Hypothalamus (tissue), 51 donors: Measurements from ENCODE around the gene SPATA2.
"Not testable (repeated sequence)": the region's sequence is repeated elsewhere in the genome, so short reads cannot be mapped to it uniquely, and the experiment has no call there.

Experiments
- DNase-seq, 51 donors: peaks; one replicate each; lab custom pipeline; 2025; lab: John Stamatoyannopoulos, UW

The SPATA2 gene

DNA sequence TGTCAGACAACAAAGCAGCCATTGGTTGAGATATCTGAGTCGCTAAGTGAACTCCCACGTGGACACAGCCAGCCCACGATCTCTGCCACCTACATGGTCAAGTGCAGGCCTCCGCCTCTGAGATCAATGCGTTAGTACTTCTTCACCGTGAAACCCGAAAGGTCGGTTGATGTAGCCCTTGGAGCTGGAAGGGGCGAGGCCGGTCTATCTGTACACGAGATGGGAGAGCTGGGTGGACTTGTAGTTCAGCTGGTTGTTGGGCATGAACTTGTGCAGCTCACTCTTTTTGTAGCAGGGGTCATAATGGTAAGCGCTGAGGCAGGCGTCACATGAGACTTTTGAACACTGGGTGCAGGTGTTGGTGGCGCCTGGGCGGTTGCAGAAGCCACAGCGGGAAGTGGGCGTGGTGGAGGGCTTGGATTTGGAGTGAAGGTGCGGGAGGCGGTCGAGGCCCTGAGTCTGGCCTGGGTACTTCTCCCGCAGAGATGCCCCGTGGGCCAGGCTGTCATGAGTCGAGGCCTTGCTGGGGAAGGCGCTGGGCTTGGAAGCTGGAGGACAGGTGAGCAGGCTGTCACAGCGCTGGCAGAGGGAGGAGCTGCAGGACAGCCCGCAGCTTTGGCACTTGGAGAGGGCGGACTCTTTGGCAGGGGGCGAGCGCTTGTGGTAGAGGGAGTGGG lies 9.8 kb downstream of the SPATA2 start:
- DNase-seq, result no peak

DNA sequence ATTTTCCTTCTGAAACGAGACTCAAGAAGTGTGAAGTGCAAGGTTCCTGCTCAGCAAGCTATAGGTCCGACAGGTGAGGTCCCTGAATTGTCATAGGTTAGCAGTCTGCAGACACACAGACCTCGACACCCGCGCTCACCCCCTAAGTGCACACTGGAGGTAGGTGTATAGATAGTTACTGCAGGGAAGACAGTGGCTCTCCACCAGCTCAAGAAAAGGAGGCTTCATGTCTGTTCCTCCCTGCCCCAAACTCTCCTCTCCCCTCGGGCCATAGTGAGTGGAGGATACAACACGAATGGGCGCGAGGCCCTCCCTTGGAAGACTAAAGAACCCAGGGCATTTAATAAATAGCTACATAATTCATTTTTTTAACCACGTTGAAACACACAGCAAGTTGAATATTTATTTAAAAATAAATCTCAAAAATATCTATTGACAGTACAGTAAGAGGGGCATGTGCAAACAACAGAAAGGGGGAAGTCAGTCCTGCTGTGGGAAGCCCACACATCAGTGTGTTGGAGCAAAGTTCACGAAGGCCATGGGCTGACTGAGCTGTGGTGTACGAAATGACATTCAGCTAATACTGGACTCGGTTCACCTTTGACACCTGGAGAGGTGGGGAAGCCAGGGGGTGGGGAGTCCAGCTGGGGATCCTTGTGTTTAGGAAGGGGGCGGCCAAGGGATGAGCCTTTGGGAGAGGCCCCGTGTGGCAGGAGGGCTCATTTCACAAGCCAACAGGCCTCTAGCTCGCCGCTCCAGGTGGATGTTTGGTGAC lies 10.7 kb downstream of the SPATA2 start:
- DNase-seq, result no peak

DNA sequence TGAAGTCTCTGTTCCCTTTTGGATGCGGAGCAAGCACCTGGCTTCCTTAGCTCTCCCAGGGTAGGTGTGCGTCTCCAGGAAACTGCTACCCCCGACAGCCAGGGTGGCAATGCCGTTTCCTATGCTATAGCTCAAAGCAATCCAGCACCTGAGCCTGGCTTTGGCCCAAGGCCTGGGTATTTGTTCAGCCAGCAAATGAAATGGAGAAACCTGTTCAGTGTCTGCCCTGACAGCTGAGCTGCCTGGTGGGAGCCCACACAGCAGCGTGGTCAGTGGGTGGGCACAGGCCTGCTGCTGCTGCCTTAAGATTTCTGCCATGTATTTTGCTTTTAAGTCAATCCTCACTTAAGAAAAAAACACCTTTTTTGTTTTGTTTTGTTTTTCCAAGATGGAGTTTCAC lies 13.7 kb downstream of the SPATA2 start:
- peak in 2 of 51 donors; percentile 6 to 29 for DNase-seq

DNA sequence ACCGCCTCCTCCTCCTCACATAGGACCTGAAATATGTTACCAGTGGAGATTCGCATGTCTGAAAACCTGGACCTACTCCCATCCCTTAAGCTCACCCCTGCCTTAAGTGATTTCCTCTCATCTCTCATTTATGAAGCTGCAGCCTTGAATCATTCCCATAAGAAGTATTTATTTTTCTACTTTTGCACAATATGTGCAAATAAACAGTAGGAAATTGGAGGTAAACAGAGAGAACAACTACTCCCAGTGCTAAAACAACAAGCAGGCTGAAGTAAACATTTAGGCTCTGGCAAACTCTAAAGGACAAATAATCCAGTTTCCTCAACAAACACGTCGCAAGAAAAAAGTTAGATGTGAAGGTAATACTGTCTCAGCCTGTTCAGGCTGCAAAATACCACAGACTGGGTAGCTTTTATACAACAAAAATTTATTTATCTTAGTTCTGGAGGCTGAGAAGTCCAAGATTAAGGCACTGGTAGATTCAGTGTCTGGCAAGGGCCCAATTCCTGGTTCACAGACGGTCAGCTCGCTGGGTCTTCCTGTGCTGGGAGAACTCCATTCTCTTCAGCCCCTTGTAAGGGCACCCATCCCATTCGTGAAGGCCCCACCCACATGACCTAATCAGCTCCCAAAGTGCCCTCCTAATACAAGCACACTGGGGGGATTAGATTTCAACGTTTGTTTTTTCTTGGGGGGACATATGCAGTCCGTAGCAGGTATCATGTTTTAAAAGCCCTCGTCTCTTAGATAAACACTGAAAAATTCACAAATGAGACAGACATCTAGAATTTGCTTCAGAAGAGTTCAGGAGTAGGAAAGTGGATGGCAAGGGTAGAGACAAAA lies 15.6 kb downstream of the SPATA2 start:
- DNase-seq, result no peak

DNA sequence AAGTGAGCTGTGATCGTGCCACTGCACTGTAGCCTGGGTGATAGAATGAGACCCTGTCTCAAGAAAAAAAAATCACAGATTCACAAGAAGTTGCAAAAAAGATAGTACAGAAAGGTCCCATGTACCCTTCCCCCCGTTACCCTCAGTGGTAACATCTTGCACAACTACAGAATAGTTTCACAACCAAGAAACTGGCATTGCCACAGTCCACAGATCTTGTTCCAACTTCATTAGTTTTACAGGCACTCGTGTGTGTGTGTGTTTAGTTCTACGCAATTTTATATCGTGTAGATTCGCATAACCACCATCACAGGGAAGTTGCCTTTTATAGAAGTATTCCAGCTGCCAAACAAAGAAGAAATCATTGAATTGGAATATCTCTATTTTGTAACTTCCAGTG lies 19.1 kb downstream of the SPATA2 start:
- peak in 1 of 51 donors; percentile 36 for DNase-seq

DNA sequence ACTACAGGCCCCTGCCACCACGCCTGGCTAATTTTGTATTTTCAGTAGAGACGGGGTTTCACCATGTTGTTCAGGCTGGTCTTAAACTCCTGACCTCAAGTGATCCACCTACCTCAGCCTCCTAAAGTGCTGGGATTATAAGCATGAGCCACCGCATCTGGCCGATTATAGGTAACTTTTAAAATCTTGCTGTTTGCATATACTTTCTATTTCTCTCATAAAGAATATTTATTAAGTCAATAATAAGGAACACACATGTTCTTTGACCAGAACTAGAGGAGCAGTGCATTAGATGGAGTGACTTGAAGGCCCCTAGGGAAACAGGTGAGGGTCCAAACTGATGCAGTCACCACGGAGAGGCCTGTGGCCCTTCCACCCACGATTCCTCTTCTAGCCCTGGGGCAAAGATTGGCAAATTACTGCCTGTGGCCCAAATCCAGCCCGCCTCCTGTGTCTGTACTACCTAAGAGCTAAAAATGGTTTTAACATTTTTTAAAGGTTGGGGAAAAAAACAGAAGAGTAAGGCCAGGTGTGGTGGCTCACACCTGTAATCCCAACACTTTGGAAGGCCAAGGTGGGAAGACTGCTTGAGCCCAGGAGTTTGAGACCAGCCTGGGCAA lies 19.7 kb downstream of the SPATA2 start:
- not testable (repeated sequence) for DNase-seq

DNA sequence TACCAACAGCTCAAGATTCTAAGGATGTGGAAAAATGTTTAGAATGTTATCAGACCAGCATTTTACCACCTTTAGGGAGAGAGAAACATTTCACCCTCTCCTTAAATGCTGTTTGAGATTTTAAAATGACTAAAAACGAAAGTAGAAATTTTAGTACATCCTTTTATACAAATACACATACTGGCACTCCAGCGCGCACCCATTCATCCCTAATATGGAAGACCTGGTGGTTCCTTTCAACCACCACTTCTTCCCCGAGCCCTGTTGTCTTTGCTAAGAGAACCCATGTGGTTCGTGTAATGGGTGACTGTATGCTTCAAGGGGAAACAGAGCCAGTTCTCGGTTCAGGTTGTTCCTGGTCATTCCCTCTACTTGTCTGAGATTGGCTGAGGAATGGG lies 21.3 kb downstream of the SPATA2 start:
- no peak for DNase-seq

DNA sequence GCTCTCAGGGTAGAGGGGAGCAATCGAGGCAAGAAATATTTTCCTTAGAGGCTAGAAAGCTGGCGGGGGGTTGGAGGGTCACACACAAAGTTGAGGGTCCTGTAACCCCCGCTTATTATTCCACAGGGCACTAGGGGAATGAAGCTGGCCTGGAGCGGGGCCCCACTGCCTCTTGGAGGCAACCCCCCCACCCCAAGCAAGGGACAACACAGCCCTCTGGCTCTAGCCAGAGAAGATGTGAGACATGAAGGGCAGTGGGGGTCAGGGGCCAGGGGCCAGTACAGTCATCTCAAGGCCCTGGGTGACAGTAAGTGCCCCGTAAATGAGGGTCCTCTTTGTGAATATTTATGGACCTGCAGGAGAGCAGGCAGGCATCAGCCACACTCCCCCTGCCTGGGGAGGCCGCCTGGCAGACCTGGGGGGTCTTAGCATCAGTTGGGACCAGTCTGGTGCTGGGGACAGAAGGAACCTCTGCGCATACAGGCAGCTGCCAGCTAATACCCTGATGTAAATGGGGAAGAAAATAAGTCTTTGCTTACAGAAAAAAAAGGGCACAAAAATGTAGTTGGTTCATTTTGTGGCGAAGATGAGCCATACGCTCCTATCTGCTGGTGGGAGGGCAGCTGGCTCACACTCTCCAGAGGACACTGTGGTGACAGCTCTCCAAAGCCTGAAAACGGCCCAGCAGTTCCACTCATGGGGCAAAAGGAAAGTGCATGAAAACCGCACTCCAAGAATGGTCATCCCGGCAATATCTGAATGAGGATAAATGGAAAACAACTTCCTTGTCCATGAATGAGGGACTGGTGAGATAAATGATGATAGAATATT lies 21.9 kb downstream of the SPATA2 start:
- peak in 1 of 51 donors; percentile 39 for DNase-seq

DNA sequence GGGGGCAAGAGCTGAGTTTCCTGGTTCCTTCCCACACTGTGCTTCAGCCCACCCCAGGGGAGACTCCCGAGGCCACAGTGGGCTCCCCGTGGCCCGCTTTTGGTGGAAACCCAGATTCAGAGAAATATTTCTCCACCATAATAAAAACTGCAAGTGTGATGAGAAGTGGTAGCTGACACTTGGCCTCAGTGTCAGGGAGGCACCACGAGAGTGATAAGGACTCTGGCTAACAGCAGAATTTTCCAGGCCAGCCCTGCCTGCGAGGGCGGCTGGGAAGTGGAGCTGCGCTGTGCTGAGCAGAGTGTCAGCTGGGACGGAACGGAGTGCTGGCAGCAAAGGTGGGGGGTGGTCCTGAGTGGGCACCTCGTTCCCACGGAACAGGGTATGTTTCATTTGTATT lies 22.5 kb downstream of the SPATA2 start:
- peak in 1 of 51 donors; percentile 14 for DNase-seq

DNA sequence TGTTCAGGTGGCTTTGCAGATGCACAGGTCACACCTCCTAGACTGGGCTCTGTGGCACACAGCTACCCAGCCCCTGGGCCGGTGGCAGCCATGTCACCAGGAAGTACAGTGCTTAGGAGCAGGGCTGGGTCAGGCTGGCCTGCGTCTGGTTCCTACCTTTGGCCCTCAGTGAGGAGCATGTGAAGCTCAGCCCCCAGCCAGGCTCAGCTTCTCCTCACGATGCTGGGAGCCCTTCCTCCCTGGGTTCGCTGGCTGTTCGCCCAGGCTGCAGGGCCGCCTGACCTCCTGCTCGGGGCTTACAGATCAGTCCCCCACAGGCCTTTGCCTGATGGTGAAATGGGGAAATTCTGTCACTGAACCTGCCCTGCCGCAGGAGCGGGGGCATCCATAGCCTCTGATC lies 23.1 kb downstream of the SPATA2 start:
- peak in 11 of 51 donors; percentile 19 to 43 (median 29) for DNase-seq

DNA sequence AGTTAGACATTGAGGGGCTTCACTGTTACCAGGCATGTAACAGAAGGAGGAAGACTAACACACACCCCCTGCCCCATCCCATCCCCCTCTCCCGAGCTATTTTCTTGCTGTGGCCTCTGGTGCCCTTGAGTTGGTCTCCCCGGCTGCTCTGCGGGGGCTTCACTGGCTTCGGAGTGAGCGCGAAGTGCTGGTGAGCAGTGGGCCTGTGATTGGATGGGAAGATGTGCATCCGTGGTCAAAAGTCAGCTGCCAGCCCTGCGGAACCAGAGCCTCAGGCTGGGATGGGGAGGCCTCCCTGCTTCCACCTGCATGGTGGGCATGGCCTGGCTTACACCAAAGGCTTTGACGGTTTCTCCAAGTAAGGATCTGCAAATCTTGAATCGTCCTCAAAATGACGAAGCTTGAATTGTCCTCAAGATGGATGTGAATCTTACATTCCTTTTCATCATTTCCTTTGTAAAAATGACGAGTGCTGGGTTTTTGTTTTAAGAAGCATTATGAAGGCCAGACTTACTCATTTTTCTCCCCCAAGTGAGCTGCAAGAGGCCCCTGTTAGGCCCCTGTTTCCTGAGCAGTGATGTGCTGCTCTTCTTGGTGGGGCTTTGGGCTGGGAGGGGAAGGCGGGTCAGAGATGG lies 23.7 kb downstream of the SPATA2 start:
- no peak for DNase-seq

DNA sequence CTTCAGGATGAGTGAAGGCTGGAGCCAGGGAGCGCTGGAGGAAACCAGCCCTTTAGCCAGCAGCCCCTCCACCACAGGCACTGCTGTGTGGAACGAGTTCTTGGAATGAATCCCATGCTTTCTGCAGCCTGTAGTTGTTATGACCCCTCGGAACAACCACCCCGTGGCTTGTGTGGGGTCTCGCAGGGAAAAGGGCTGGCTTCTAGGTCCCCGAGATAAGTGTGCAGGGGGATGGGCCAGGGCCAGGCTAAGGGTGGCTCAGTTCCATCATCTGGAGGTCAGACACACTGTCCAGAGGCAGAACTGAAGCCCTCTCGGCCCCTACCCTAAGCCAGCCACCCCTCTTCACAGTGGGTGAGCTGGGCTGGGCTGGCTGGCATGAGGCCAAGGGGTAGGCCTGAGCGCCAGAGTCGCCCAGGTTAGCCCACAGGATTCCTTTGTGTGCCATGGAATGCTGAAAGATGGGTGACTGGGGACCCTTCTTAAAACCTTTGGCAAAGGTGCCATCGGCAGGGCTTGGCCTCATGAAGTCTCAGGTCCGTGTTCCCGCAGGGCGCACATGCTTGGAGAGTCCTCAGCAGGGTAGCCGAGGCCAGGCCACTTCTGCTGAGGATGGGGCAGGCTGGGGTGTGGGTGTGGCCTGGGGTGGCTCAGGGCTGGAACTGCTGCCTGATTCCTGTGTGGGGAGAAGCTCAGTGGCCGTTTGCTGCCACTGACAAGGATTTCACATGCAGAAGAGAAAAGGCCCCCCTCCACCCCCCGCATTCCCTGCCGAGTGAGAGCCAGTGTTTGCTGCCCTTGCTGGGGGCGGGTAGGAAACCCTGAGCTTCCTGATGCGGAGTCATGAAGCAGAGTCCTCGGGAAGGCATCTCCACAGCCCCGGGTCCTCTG lies 24.6 kb downstream of the SPATA2 start:
- DNase-seq, result peak in 17 of 51 donors; percentile 17 to 54 (median 29)

DNA sequence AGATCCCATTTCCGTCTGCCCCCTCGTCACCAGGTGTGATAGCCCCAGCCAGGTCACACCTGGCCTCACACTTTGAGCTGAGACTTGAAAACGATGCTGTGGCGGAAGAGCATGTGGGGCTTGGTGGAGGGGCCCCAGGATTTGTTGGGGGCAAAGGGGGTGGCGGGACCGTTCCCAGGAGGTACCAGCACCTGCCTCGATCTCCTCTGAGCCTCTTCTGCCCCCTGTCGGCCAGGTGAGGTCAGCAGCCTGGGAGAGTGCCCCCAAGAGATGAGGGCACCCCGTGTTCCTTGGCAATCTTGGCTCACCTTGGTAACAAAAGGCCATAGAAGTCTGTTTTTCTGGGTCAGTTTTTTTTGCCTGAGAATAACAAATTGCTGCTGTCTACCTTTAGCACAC lies 25.4 kb downstream of the SPATA2 start:
- no peak for DNase-seq

DNA sequence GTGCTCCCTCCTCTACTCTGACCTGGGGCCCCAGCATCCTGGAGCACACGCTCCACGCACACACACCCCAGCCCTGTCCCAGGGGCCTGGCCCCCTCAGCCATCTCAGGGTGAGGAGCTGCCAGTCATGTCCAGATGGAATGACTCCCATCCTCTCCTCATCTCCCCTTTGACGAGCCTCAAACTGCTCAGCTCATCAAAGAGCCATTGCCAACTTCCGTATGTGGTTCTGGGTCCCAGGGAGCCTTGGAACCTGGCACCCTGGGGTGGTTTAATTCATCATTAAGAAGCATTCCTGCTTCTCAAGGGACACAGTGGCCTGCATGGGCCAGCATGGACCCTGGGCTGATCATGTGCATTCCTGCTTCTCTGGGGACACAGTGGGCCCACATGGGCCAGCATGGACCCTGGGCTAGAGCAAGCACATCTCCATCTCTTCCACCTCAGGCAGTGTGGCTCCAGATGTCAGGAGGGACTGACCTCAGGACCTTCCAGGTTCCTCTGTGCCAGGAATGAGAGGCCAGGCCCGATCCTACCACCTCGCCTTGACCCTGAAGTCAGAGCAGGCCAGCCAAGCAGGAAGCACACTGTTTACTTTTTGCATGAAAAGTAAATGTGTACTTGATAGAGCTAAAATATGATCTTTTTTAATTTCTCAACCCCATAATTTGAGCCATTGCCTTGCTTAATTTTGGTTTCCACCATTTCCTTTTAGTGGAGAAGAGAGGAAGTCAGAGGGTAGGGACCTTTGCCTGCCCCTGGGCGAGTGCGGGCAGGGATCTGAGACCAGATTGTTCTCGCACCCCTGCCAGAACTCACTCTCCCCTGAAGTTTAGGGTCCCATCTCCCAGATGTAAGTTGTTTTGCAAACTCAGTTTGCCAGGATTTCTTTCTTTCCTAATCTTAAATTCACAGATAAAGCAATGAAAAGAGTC lies 26.1 kb downstream of the SPATA2 start:
- no peak for DNase-seq

DNA sequence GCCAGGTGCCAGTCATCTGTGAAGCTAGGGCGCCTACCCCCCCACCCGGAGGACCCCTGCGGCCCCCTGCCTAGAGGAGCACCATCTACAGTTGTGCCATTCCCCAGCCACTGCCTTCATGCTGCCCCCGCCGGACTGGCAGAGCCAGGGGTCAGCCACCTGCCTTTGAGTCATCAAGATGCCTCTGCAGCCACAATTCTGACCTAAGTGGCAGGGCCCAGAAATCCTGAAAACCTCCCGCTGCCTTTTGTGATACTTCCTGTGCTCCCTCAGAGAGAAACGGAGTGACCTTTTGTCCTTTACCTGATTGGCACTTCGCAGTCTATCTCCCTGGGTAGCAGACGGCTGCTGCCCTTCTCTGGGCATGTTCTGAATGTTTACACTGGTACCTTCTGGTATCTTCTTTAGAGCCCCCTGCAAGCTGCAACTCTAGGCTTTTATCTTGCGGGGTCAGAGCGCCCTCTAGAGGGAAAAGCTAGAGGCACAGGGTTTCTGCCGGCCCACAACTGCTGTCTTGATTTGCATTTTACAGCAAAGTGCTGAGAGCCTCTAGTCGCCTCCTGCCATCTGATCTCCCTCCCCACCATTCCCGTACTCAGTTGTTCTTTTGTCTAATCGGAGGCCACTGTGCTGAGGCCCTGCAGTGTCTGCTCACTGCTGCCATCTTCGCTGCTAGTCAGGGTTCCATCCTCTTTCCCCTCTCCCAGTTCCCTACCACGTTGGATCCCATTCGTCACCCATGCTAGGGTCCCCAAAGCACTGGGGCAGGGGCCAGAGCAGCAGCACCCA lies 26.9 kb downstream of the SPATA2 start:
- peak in 48 of 51 donors; percentile 17 to 90 (median 64) for DNase-seq
